HG03066 (cell line): ENCODE measurements around the gene SLC9B2.

Experiments used
- ATAC-seq: cut with Tn5 transposase; IDR thresholded peaks from one replicate; pipeline ENCODE4 v1.9.1; 2021; ENCODE audit warnings: low read depth; ENCODE audit not compliant: unreplicated experiment

The SLC9B2 gene

GRCh38 chr4:103076747-103077347 is at the start of gene SLC9B2:
Gene SLC9B2 (minus strand): TSS chr4:103076761. CDS start chr4:103067550, 9,211 bp downstream.
- peak; percentile 56 for ATAC-seq

GRCh38 chr4:103126126-103126525 is 49.6 kb upstream of the SLC9B2 start:
- ATAC-seq: no peak

- ATAC-seq: no peak
Observed at GRCh38 chr4:103123114-103123513, 46.6 kb upstream of the SLC9B2 start.

GRCh38 chr4:103118166-103118565 is 41.6 kb upstream of the SLC9B2 start:
- no peak for ATAC-seq

- no peak for ATAC-seq
Observed at GRCh38 chr4:103111598-103111997, 35.0 kb upstream of the SLC9B2 start.

- ATAC-seq: no peak
Observed at GRCh38 chr4:103108542-103108941, 32.0 kb upstream of the SLC9B2 start.

- ATAC-seq: no peak
Observed at GRCh38 chr4:103105558-103106356, 29.2 kb upstream of the SLC9B2 start.

GRCh38 chr4:103104886-103105285 is 28.3 kb upstream of the SLC9B2 start:
- ATAC-seq: no peak

- ATAC-seq: no peak
Observed at GRCh38 chr4:103100691-103101090, 24.1 kb upstream of the SLC9B2 start.

- peak; percentile 99 for ATAC-seq
Observed at GRCh38 chr4:103099691-103100392, 23.3 kb upstream of the SLC9B2 start, which contains the start of gene BDH2. Gene BDH2 (minus strand): TSS chr4:103099834. CDS start chr4:103096254, 3,580 bp downstream.

GRCh38 chr4:103098756-103099440 is 22.3 kb upstream of the SLC9B2 start:
- ATAC-seq: no peak

- ATAC-seq: no peak
Observed at GRCh38 chr4:103098341-103098740, 21.8 kb upstream of the SLC9B2 start.

GRCh38 chr4:103097112-103097511 is 20.6 kb upstream of the SLC9B2 start:
- no peak for ATAC-seq

GRCh38 chr4:103095080-103095479 is 18.5 kb upstream of the SLC9B2 start:
- no peak for ATAC-seq

- ATAC-seq: no peak
Observed at GRCh38 chr4:103092245-103092644, 15.7 kb upstream of the SLC9B2 start.

- ATAC-seq: peak; percentile 80
Observed at GRCh38 chr4:103091601-103092223, 15.2 kb upstream of the SLC9B2 start.

- ATAC-seq: no peak
Observed at GRCh38 chr4:103089481-103089880, 12.9 kb upstream of the SLC9B2 start.

GRCh38 chr4:103086551-103086950 is 10.0 kb upstream of the SLC9B2 start:
- no peak for ATAC-seq

GRCh38 chr4:103085555-103086196 is 9.1 kb upstream of the SLC9B2 start:
- no peak for ATAC-seq

- ATAC-seq: no peak
Observed at GRCh38 chr4:103079621-103080020, 3.1 kb upstream of the SLC9B2 start.
